DOHH2 (cell line): Measurements from ENCODE around the gene EPB41L2.

Experiments
- H3F3A ChIP-seq: fragments of 200-600 bp; sonication (generic), shearing (Covaris generic); 2 replicates; pipeline ENCODE4 v1.6.0; 2016; ENCODE audit warnings: antibody characterized with exemption, mild to moderate bottlenecking; ENCODE audit not compliant: control insufficient read depth, insufficient read depth
- H3K27ac ChIP-seq: fragments of 200-600 bp; sonication (generic); 2 replicates; pipeline ENCODE4 v1.5.1; 2014; ENCODE audit warnings: low read depth, mild to moderate bottlenecking, low read length, moderate library complexity
- H3K27me3 ChIP-seq: fragments of 200-600 bp; sonication (generic); 2 replicates; pipeline ENCODE4 v1.6.1; 2014; ENCODE audit warnings: mild to moderate bottlenecking, low read length, mixed read lengths; ENCODE audit not compliant: control insufficient read depth
- H3K36me3 ChIP-seq: fragments of 200-600 bp; sonication (generic); 2 replicates; pipeline ENCODE4 v1.6.1; 2014; ENCODE audit warnings: mild to moderate bottlenecking, low read length, moderate library complexity, mixed read lengths; ENCODE audit not compliant: control insufficient read depth
- H3K4me1 ChIP-seq: fragments of 200-600 bp; sonication (generic); 2 replicates; pipeline ENCODE4 v1.6.1; 2014; ENCODE audit warnings: mild to moderate bottlenecking, low read length, mixed read lengths; ENCODE audit not compliant: control insufficient read depth
- H3K4me2 ChIP-seq: fragments of 200-600 bp; sonication (generic); 2 replicates; pipeline ENCODE4 v1.6.0; 2014; ENCODE audit warnings: mild to moderate bottlenecking, low read length, moderate library complexity
- H3K4me3 ChIP-seq: fragments of 200-600 bp; sonication (generic); 2 replicates; pipeline ENCODE4 v1.5.1; 2014; ENCODE audit warnings: mild to moderate bottlenecking, low read length, mixed read lengths
- H3K79me2 ChIP-seq: fragments of 200-600 bp; sonication (generic); 2 replicates; pipeline ENCODE4 v1.6.1; 2014; ENCODE audit warnings: mild to moderate bottlenecking, low read length, mixed read lengths; ENCODE audit not compliant: control insufficient read depth
- H3K9me2 ChIP-seq: fragments of 200-600 bp; sonication (generic); replicated peaks from 2 replicates; pipeline ENCODE4 v1.6.1; 2014; ENCODE audit warnings: mild to moderate bottlenecking, low read length, mixed read lengths; ENCODE audit not compliant: control insufficient read depth
- H3K9me3 ChIP-seq: fragments of 200-600 bp; sonication (generic); 2 replicates; pipeline ENCODE4 v1.6.1; 2014; ENCODE audit warnings: antibody characterized with exemption, low read length, mixed read lengths; ENCODE audit not compliant: control insufficient read depth, insufficient read depth
- H4K20me1 ChIP-seq: fragments of 200-600 bp; sonication (generic); 2 replicates; pipeline ENCODE4 v1.6.0; 2014; ENCODE audit warnings: low read depth, mild to moderate bottlenecking, antibody characterized with exemption, low read length, moderate library complexity; ENCODE audit not compliant: control insufficient read depth, insufficient read depth
- CTCF ChIP-seq: fragments of 200-600 bp; sonication (generic); IDR thresholded peaks from one replicate; pipeline ENCODE4 v1.5.1; 2014; ENCODE audit warnings: antibody characterized with exemption, mild to moderate bottlenecking, low read depth, low read length; ENCODE audit not compliant: poor library complexity, severe bottlenecking
- EZH2phosphoT487 ChIP-seq: fragments of 200-600 bp; sonication (generic); IDR thresholded peaks from 2 replicates; pipeline ENCODE4 v1.6.1; 2017; ENCODE audit warnings: borderline replicate concordance, mild to moderate bottlenecking, antibody characterized with exemption, low read length, moderate library complexity, mixed read lengths

Gene EPB41L2

GRCh38 chr6:131036143-131036542 lies 26.9 kb downstream of the EPB41L2 start:
- H3K36me3 ChIP-seq = no peaks in the 10 kb centered on the region; the same call in 1 of the 2 replicates
- H3K9me3 ChIP-seq = no peaks in the 10 kb centered on the region
- no peaks in the 10 kb centered on the region for H3F3A ChIP-seq
- no peaks in the 10 kb centered on the region; the same call in 1 of the 2 replicates for H4K20me1 ChIP-seq
- no peak for TF ChIP-seq CTCF
- TF ChIP-seq EZH2phosphoT487 = no peak
- H3K4me1 ChIP-seq = no peaks in the 10 kb centered on the region
- H3K27ac ChIP-seq = no peak overlapping the region
- peaks cover 94% of the 10 kb centered on the region for H3K79me2 ChIP-seq
- H3K9me2 ChIP-seq = no peaks in the 10 kb centered on the region
- no peak overlapping the region for H3K4me2 ChIP-seq
- H3K4me3 ChIP-seq = no peak overlapping the region
- no peaks in the 10 kb centered on the region for H3K27me3 ChIP-seq

GRCh38 chr6:131035582-131035981 lies 27.5 kb downstream of the EPB41L2 start:
- Histone ChIP-seq H3K79me2 (peaks cover 94% of the 10 kb centered on the region), H3K27ac (no peak overlapping the region)
- TF ChIP-seq CTCF (no peak), EZH2phosphoT487 (no peak)

GRCh38 chr6:131033631-131034030 lies 29.4 kb downstream of the EPB41L2 start:
- H3K79me2 ChIP-seq = peaks cover 94% of the 10 kb centered on the region
- no peaks in the 10 kb centered on the region for H3K4me1 ChIP-seq

More at GRCh38 chr6:131035582-131035981, 27.5 kb downstream of the EPB41L2 start:
- Histone ChIP-seq H3K4me1 (no peaks in the 10 kb centered on the region), H3K9me2 (no peaks in the 10 kb centered on the region), H3K4me2 (no peak overlapping the region), H3K4me3 (no peak overlapping the region), H3F3A (no peaks in the 10 kb centered on the region), H4K20me1 (no peaks in the 10 kb centered on the region; the same call in 1 of the 2 replicates), H3K36me3 (no peaks in the 10 kb centered on the region; the same call in 1 of the 2 replicates), H3K9me3 (no peaks in the 10 kb centered on the region), H3K27me3 (no peaks in the 10 kb centered on the region)

More at GRCh38 chr6:131033631-131034030, 29.4 kb downstream of the EPB41L2 start:
- Histone ChIP-seq H3K9me2 (no peaks in the 10 kb centered on the region), H3K9me3 (no peaks in the 10 kb centered on the region), H3K27ac (no peak overlapping the region), H3F3A (no peaks in the 10 kb centered on the region), H3K27me3 (no peaks in the 10 kb centered on the region), H3K4me3 (no peak overlapping the region), H4K20me1 (peaks cover 4% of the 10 kb centered on the region; the same call in 1 of the 2 replicates), H3K36me3 (0 out of 2 replicates have a peak, but pooled peaks cover 3% of the 10 kb centered on the region), H3K4me2 (no peak overlapping the region)
- TF ChIP-seq EZH2phosphoT487 (no peak), CTCF (no peak)
